Suprapubic skin (tissue), 4 donors: Measurements from ENCODE around the gene CAMK2G. TPM values are rescaled to one million over a fixed set of nuclear protein-coding genes. Genes with fewer than 3 reads are reported as not detected.
"Not testable (repeated sequence)": the region's sequence is repeated elsewhere in the genome, so short reads cannot be mapped to it uniquely, and the experiment has no call there.

Experiments used
- DNase-seq, 2 donors: peaks; one replicate each; pipeline ENCODE4 v3.0.0-alpha.2; 2019; ENCODE audit warnings: low spot score in 2 of 2
- H3K27ac ChIP-seq: fragments of 200-600 bp; sonication (generic); one replicate; pipeline ENCODE4 v1.5.1; 2019
- H3K27me3 ChIP-seq: fragments of 200-600 bp; sonication (generic); one replicate; pipeline ENCODE4 v1.5.1; 2019
- H3K36me3 ChIP-seq: fragments of 200-600 bp; sonication (generic); one replicate; pipeline ENCODE4 v1.5.1; 2019
- H3K4me1 ChIP-seq: fragments of 200-600 bp; sonication (generic); one replicate; pipeline ENCODE4 v1.5.1; 2019
- H3K4me3 ChIP-seq: fragments of 200-600 bp; sonication (generic); one replicate; pipeline ENCODE4 v1.5.1; 2019; ENCODE audit warnings: mild to moderate bottlenecking
- H3K9me3 ChIP-seq: fragments of 200-600 bp; sonication (generic); one replicate; pipeline ENCODE4 v1.5.1; 2019
- EP300 ChIP-seq: sonication (generic); formaldehyde crosslinking; IDR thresholded peaks from one replicate; pipeline ENCODE4 v1.6.1; 2017; ENCODE audit warnings: antibody characterized with exemption
- POLR2A ChIP-seq, 2 donors: fragments of 450-650 bp; IDR thresholded peaks; one replicate each; pipeline ENCODE4 v1.6.1; 2017; ENCODE audit warnings: antibody characterized with exemption in 2 of 2, mild to moderate bottlenecking in 2 of 2, moderate library complexity in 2 of 2
- POLR2AphosphoS5 ChIP-seq, 3 donors: sonication (generic); formaldehyde crosslinking; IDR thresholded peaks; one replicate each; pipeline ENCODE4 v1.6.1; 2017; ENCODE audit warnings: antibody characterized with exemption in 3 of 3
- WGBS: methylation state at CpG from one replicate; pipeline ENCODE4 v1.1.5; 2018; 5-methylcytosine and 5-hydroxymethylcytosine counted together
- total RNA-seq, 4 donors: library from RNA; depleted of rRNA; stranded (reverse); fragments of >200 nt; gene quantifications; one replicate each; pipeline ENCODE4 v1.1.0, GENCODE V29; 2016
- TF ChIP-seq, protein P1 (sequence below), 2 donors: fragments of 200-600 bp in 1 of 2; fragments of 450-650 bp in 1 of 2; sonication (generic) in 1 of 2; IDR thresholded peaks; one replicate each; pipeline ENCODE4 v1.5.1; 2016 to 2019; ENCODE audit warnings: antibody characterized with exemption in 2 of 2, mild to moderate bottlenecking in 1 of 2, moderate library complexity in 1 of 2

The CAMK2G gene
- total RNA-seq, 4 donors from 2014 or later, result 16.9 to 35.2 (median 20.6) TPM

DNA sequence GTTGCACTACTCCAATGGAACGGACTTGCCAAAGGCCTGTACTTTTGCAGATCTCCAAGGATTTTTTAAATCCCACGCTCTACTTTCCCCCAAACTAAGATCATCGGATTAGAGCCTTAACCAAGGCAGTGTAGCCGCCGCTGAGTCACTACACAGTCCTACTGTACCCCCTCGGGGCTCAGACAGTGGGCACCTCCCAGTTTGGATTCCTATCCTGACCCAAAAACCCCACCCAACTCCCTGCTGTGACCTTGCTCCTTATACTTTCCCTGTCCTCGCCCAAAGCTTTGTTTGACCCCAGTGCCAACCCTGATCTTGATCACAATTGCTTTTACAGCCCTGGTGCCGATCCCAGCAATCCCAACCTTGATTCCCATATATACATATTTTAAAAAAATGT is 19.1 kb upstream of the CAMK2G start:
- peaks cover 43% of the 10 kb centered on the region for H3K4me1 ChIP-seq
- 48% methylated on average over 8 of the region's 8 CpGs for WGBS
- TF ChIP-seq POLR2A (IDR thresholded peaks at IDR 0.05) (no peak), POLR2AphosphoS5 (IDR thresholded peaks at IDR 0.05) (no peak), EP300 (no peak)
- TF ChIP-seq, protein P1, sequence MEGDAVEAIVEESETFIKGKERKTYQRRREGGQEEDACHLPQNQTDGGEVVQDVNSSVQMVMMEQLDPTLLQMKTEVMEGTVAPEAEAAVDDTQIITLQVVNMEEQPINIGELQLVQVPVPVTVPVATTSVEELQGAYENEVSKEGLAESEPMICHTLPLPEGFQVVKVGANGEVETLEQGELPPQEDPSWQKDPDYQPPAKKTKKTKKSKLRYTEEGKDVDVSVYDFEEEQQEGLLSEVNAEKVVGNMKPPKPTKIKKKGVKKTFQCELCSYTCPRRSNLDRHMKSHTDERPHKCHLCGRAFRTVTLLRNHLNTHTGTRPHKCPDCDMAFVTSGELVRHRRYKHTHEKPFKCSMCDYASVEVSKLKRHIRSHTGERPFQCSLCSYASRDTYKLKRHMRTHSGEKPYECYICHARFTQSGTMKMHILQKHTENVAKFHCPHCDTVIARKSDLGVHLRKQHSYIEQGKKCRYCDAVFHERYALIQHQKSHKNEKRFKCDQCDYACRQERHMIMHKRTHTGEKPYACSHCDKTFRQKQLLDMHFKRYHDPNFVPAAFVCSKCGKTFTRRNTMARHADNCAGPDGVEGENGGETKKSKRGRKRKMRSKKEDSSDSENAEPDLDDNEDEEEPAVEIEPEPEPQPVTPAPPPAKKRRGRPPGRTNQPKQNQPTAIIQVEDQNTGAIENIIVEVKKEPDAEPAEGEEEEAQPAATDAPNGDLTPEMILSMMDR (IDR thresholded peaks at IDR 0.05), result no peak

DNA sequence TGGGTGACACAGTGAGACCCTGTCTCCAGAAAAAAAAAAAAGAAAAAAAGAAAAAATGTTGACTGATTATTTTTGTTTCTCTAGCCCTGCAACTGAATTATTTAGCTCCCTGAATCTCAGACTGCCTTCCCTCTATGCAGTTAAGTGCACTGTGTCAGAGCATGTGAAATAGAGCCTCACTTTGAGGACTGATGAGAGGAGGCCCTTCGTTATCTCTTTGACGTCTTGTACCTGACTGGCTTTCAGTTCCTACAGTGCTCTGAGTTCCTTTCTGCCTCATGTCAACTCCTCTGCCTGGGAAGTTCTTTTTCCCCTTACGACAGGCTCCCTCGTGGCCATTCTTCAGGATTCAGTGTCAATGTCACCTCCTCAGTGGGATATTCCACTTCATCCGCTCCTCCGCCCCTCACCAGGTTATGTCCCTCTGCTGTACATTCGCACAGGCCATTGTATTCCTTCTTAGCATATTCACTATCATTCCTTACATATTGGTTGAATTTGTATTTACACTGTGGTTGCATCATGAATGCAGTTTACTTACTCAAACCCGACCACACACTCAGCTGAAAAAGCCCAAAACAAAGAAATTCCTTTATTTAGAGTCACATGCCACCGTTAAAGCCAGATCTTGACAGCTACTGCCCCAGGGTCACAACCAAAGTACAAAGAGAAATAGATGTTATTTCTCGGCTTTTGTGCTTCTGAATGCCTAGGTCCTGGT is 18.1 kb upstream of the CAMK2G start:
- Histone ChIP-seq H3K4me3 (no peak overlapping the region), H3K27me3 (no peaks in the 10 kb centered on the region), H3K27ac (no peak overlapping the region), H3K36me3 (no peaks in the 10 kb centered on the region), H3K4me1 (peaks cover 52% of the 10 kb centered on the region), H3K9me3 (no peaks in the 10 kb centered on the region)
- TF ChIP-seq, protein P1 (IDR thresholded peaks at IDR 0.05), result no peak
- TF ChIP-seq EP300 (no peak), POLR2AphosphoS5 (IDR thresholded peaks at IDR 0.05) (no peak), POLR2A (IDR thresholded peaks at IDR 0.05) (no peak)
- no peak for DNase-seq
- 83% methylated on average over 10 of the region's 10 CpGs for WGBS

More for the DNA sequence above, 19.1 kb upstream of the CAMK2G start:
- no peaks in the 10 kb centered on the region for H3K36me3 ChIP-seq
- no peaks in the 10 kb centered on the region for H3K9me3 ChIP-seq
- DNase-seq, result no peak
- H3K4me3 ChIP-seq, result no peak overlapping the region
- no peaks in the 10 kb centered on the region for H3K27me3 ChIP-seq
- no peak overlapping the region for H3K27ac ChIP-seq

DNA sequence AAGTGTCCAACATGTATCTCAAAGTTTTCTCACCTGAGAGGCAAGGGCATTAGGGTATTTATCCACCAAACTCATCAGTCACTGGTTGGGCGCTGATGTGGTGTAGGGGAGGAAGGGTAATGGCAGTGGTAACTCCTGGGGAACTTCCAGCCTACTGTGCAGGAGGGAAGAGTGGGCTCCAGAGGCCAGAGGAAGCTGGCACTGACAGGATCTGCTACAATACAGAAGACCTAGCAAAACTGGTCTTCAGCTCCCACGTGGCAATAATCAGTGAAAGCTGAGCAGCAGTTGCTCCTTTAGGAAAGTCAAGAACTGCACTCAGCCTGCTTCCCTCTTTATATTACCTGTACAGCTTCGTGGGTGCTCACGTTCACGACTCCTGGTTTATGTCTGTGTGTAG is 17.2 kb upstream of the CAMK2G start:
- Histone ChIP-seq H3K4me3 (no peak overlapping the region), H3K4me1 (peaks cover 61% of the 10 kb centered on the region), H3K36me3 (no peaks in the 10 kb centered on the region), H3K9me3 (no peaks in the 10 kb centered on the region), H3K27ac (no peak overlapping the region), H3K27me3 (no peaks in the 10 kb centered on the region)
- 71% methylated on average over 5 of the region's 5 CpGs for WGBS
- TF ChIP-seq, protein P1 (IDR thresholded peaks at IDR 0.05), result no peak
- no peak for TF ChIP-seq POLR2A (IDR thresholded peaks at IDR 0.05)
- no peak for TF ChIP-seq EP300
- no peak for TF ChIP-seq POLR2AphosphoS5 (IDR thresholded peaks at IDR 0.05)
- no peak for DNase-seq

DNA sequence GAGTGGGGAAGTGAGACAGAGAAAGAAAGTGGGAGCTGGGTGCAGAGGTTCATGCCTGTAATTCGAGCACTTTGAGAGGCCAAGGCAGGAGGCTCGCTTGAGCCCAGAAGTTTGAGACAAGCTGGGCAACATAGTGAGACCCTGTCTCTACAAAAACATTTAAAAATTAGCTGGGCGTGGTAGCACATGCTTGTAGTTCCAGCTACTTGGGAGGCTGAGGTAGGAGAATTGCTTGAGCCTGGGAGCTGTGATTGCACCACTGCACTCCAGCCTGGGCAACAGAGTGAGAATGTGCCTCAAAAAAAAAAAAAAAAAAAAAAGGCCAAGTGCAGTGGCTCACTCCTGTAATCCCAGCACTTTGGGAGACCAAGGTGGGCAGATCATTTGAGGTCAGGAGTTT is 16.5 kb upstream of the CAMK2G start:
- not testable (repeated sequence) for H3K27ac ChIP-seq, H3K36me3 ChIP-seq, H3K9me3 ChIP-seq, H3K27me3 ChIP-seq, H3K4me3 ChIP-seq, DNase-seq
- WGBS, result 56% methylated on average over 3 of the region's 3 CpGs
- H3K4me1 ChIP-seq, result peaks cover 69% of the 10 kb centered on the region

DNA sequence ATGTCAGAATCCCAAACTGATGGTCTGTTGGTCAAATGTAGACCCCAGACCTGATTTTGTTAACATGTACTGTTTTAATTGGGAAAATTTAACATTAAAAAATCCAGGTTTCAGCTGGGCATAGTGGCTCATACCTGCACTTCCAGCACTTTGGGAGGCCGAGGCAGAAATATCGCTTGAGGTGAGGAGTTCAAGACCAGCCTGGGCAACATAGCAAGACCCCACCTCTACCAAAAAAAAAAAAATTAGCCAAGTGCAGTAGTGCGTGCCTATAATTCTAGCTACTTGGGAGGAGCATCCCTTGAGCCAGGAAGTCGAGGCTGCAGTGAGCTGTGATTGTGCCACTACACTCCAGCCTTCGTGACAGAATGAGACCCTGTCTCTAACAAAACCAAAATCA is 15.9 kb upstream of the CAMK2G start:
- no peak for DNase-seq
- Histone ChIP-seq H3K27ac (peak overlapping the region; percentile 92), H3K4me3 (no peak overlapping the region), H3K9me3 (no peaks in the 10 kb centered on the region), H3K4me1 (peaks cover 69% of the 10 kb centered on the region), H3K36me3 (no peaks in the 10 kb centered on the region), H3K27me3 (no peaks in the 10 kb centered on the region)
- WGBS, result 95% methylated on average over 5 of the region's 5 CpGs
- TF ChIP-seq EP300 (no peak), POLR2AphosphoS5 (IDR thresholded peaks at IDR 0.05) (no peak), POLR2A (IDR thresholded peaks at IDR 0.05) (no peak)
- TF ChIP-seq, protein P1 (IDR thresholded peaks at IDR 0.05), result no peak

DNA sequence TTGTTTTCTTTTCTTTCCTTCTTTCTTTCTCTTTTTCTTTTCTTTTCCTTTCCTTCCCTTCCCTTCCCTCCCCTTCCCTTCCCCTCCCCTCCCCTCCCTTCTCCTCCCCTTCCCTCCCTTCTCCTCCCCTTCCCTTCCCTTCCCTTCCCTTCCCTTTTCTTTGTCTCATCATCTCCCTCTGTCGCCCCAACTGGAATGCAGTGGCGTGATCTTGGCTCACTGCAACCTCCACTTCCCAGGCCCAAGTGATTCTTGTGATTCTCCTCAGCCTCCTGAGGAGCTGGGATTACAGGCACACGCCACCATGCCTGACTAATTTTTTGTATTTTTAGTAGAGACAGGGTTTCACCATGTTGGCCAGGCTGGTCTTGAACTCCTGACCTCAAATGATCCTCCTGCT is 15.1 kb upstream of the CAMK2G start:
- not testable (repeated sequence) for H3K9me3 ChIP-seq, H3K4me3 ChIP-seq, DNase-seq, H3K36me3 ChIP-seq, H3K27me3 ChIP-seq
- Histone ChIP-seq H3K27ac (peak overlapping the region; percentile 92), H3K4me1 (peaks cover 68% of the 10 kb centered on the region)
- WGBS, result 51% methylated on average over 3 of the region's 3 CpGs
